LHCN-M2 (cell line): Measurements from ENCODE around the gene NPAS3. TPM values are rescaled to one million over a fixed set of nuclear protein-coding genes. Genes with fewer than 3 reads are reported as not detected.

ENCODE experiments used
- DNase-seq: peaks from one replicate; pipeline ENCODE4 v3.0.0-alpha.2; 2012; ENCODE audit warnings: low read depth
- total RNA-seq: library from RNA; depleted of rRNA; stranded (reverse); fragments of >200 nt; gene quantifications from 2 replicates; pipeline ENCODE4 v1.2.3, GENCODE V29; 2014

The NPAS3 gene
- total RNA-seq, 1 experiment from 2014 or later = not detected

DNA sequence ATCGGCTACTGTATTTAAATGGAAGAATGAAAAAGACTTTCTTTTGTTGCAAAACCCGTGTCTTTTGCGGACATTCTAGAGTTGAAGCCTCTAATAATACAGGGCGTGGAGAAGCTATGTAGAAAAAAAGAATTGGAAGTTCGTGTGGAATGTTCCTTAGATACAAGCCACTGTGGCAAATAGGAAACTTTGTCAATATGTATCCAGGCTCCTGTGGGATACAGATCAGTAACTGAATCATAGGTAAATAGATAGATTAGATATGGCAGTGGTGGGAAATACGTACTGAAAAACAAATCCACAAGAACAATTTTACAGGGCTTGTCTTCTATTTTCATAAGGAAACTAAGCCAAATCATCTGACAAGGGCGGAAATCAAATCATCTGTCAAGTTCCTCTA is 766.8 kb downstream of the NPAS3 start:
- DNase-seq = no peak

DNA sequence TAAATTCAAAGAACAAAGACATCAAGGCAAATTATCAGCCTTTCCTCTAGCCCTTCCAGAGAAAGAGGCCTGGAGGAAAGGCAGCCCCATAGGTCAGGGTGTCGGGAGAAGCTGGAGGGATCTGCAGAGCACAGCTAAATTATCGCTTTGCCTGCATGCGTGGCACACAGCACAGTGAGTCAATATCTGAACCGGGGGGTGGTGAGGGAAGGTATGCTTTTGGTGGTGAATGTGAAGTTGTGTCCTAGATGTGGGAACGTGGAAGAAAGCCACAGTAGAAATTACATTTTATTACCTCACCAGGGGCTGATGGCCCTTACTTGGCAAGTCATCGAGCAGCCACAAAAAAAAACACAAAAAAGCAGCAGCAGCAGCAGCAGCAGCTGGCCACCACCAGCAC is 769.0 kb downstream of the NPAS3 start:
- DNase-seq = no peak

DNA sequence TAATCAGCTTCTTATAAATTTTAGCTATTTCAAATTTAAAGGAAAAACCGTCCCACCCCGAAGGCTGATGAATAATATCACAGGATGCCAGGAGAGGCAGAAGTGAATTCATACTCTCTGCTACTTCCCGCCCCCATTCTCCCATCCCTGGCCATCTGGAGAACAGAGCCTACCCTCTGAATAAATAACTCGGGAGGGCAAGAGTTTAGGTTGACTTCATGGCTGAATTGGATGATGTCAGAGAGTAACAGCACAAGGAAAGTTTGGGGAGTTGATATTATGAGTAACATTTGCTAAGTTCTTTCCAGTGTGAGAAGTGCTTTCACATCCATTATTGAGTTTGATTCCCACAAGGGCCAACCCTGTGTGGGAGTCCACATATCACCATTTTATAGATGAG is 770.6 kb downstream of the NPAS3 start:
- DNase-seq = no peak

DNA sequence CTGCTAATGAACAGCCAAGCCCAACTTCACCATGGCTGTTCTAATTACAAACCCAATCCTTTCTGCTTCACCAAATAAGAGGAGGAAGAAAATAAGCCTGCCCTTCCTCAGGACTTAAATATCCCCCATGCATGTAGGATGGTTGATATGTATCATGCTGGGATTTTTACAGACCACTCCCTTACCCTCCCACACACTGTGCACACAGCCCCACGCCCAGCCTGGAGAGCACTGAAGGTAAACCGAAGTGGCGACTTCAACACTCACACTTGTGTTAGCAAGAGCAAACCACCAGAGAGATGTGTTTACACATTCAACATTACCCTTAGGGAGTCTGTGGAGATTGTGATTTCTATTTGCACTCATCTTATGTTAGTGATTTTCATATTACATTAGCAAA is 771.0 kb downstream of the NPAS3 start:
- DNase-seq = no peak

DNA sequence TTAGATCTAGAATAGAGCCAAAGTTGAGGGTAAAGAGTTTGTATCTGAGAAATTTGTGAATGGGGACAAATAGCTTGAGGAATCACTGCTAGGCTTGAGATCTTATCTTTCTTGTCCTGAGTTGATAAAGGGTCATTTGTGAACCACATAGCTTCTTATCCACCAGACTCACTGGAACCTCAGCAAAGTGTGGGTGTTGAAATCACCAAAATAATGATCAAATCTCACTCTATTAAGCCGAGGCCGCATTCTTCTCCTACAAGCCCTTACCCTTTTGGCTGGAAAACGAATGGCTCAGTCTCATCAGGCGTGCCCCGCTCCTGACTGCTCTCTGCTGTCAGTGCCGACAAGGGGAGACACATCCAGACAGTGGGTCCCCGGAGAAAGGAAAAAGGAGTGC is 771.6 kb downstream of the NPAS3 start:
- DNase-seq = no peak

DNA sequence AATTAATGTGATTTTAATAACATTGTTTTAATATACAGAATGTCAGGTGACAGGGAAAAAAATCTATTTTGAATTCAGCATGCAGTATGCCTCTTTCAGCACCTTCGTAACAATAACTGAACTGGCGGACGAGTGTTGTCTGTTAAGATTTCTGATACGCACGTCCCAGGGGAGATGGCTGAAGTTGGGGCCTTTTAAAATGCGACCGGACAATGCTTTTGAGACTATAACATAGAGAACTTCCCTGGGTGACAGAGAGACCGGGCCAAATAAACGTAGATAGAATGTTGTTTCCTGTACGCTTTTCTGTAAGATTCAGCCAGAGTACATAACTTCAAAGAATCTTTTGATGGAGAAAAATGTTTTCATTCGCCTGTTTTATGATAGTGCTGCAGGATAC is 772.5 kb downstream of the NPAS3 start:
- DNase-seq = no peak

DNA sequence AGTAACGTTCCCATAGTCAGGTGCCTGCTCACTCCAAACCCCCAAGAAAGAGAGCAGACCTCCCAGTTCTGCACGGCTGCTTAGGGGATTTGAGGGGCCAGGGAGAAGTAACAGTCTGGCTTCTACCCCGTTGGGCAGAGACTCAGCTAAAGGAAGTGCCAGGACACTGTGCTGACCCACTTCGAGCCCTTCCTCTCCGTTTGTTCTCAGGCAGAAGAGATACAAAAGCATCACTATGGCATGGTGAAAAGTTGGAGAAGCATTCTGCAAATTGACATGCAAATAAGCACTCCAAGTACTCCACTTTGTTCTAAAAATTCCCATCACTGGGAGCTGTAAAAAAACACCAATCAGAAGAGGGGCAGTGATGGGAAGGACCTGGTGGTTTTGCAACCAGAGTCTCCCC is 773.1 kb downstream of the NPAS3 start:
- no peak for DNase-seq

DNA sequence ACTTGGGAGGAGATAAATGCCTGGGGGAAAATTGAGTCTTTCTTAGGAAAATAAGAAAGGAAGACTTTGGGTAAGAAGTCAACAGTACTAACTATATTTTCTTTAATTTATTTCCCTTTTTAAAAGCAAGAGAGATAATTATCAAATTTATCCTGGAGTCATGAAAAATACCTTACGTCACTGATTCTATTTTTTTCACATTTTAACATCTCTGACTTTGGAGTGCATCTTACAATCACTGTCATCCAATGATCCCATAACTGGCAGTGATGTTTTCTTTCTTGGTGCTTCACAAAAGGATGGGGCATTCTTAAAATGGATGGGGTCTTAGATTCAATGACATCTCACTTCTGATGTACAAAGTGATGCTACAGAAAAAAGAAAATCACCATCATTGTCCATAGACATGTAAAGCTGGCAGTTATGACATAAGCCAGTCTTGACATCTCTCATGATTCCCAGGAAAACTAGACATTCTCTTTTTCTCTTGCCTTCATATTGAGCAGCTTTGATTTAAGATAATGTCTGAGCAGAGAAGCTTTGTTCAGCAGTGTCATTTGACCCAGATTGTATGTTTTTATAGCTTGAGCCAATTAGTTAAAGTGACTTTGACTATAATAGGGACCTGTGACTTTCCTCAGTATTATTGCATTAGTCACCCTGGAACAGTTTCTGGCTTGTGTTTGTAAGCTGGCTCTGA is 776.0 kb downstream of the NPAS3 start:
- no peak for DNase-seq

DNA sequence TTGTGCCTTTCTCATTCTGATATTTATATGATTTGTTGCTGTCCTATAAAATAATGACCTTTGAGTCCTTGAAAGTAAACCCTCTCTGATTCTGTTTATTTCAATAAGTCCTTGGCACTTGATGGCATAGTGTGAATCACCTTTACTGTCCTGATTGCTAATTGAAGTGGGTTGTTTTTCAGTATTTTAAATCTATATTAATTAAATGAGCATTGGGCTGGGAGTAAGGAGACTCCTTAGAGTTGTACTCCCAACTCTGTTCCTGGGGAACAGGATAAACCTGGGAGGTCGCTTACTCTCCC is 776.5 kb downstream of the NPAS3 start:
- no peak for DNase-seq

DNA sequence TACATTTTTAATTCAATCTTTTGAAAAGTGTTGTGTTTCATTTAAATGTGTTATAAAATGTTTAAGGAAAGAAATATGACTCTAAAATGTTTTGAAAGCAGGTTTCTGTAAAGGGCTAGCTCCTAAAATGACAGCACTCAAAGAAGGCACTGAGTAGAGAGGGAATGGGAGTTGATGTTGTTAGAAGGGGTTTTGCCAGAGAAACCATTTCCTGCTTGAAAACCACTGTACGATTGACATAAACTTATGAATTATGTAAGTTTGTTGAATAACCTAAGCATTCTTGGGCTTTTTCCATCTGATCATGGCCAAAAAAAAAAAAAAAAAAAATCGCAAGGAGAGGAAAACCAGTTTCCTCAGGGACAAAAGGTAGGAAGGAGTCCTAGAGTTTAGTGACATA is 778.2 kb downstream of the NPAS3 start:
- no peak for DNase-seq

DNA sequence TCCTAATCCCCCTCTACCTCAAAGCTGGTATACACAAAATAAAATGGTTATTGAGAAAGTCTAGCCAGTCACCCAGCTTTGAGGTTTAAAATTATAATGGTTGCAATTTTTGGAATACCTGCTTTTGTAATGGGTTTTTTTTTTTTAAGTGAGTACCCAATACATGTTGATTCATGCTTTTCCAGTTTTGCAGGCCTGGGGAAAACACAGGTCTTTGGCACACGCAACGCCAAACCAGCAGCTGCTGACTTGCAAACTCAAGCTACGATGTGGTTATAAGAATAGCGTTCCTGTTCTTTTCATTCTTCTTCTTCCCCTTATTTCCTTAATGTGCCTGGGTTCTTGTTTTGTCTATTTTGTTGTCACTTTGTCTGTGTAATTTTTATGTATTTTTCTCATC is 779.2 kb downstream of the NPAS3 start:
- DNase-seq = no peak

DNA sequence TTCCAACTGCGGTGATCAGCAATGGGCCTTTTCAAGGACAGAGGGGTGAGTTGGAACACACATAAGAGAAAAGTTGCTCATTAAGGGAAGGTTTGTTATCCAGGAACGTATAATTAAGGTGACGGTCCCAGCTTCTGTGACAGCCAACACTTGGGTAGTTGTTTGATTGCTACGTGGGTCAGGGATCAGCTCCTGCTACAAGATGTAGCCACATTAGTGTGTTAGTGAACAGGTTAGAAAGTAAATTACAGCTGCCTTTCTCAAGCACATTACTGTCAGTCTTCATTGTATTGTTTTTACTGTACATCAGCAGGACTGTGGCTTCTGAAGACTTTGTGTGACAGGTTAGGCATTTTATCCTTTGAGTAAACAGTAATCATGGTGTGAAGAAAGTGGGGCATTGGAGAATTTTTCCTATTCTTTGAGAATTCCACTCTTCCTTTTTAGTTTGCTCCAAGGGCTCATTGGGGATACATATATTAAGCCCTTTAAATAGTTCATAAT is 781.7 kb downstream of the NPAS3 start:
- no peak for DNase-seq

DNA sequence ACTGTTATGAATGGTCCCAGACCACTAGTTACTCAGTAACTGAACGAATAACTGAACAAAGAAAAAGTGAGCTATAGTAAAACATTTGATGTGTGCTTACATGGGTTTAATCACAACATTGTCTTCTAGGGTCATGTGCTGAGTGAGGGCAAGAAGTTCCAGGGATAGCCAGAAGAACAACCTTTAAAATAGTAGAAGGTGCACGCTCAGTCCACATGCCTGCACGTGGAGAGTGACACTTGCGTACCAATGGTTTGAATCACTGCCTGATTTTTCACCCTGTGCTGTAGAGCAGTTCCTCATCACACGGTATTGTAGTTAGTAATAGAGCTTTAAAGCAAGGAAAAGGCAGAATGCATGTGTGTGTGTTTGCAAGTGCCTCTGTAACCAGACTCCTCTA is 788.0 kb downstream of the NPAS3 start:
- no peak for DNase-seq

DNA sequence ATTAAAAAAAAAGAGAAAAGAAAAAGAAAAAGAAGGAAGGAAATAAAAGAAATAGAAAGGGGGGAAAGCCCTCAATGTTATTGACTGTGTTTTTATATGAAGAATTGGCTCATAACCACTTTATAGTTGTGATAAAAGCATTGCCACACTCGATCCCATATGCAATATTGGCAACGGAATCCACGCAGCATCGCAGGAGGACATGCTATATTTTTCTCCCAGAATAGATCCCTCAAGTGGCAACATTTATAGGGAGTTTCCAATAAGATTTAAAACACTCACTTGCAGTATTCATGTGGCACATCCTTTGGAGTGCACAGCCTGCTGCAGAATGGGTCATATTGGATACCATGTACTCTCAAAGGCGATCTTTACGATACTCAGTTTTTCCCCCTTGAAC is 788.9 kb downstream of the NPAS3 start:
- no peak for DNase-seq

DNA sequence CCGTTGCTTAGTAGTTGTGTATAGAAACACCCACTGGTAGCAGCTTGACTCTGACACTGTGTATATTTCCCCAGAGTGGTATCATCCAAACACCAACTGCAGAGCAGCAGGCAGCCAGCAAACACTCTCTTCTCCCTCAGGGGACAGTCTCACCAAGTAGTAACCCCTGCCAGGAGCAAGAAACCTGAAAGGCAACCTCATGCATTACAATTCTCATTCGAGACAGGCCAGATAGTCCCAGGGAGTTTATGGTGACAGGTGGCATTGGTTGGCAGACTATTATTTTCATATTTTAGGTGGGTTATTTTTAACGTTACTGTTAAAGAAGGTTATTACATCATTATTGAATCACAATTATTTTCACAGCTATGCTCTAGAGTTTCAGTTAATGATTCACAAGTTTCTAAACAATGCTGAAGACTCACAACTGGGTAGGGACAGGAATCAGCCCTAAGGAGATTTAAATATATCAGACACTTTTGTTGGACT is 789.4 kb downstream of the NPAS3 start:
- DNase-seq = no peak

DNA sequence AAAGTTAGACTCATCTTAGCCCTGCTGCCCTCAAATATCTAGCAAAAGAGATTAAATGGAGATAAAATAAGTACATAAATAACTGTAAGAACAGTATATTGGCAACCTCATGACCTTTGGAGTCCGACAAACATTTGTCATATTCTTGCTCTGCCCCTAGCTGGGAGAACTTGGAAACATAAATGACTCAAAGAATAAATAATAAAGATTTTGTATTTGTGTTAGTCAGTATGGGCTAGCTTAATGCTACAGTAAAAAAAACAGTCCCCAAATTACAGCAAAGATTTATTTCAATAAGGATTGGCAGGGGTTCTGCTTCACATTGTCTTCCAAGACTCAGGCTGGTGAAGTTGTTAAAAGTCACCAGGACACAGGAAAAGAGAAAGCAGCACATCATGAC is 791.5 kb downstream of the NPAS3 start:
- no peak for DNase-seq

DNA sequence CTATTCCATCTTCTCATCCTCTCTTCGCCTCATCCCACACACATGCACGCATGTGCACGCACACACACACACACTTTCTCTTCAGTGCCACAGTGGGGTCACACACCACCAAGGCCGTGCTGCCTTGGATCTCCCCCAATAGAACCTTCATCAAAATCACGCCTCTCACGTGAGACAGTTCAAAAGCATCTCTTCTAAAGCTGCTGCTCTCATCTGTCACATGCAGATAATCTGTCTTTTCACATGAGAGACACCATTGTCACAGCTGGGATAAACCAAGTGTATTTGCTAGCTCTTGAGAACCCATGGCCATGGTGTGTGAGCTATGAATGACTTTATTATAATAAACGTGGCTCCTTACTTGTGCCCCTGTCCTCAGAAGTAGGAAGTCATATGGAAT is 793.5 kb downstream of the NPAS3 start:
- DNase-seq = no peak

DNA sequence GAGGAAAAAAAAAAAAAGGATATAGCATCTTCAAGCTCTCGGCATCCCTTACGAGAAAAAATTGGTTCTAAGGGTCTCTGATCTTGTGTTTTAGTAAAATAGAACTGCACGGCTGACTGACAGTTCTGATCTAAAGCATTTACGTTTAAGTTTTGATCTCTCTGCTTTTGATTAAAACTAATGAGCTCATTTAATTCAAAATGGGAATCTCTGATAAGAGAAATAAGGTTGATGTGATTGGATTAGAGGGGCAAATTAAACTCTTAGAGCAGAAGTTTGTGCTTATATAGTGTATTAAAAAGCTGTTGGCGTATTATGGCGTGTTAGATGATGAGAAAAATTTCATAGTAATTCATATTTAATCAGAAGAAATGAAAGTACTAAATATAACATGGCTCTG is 794.6 kb downstream of the NPAS3 start:
- DNase-seq = no peak

DNA sequence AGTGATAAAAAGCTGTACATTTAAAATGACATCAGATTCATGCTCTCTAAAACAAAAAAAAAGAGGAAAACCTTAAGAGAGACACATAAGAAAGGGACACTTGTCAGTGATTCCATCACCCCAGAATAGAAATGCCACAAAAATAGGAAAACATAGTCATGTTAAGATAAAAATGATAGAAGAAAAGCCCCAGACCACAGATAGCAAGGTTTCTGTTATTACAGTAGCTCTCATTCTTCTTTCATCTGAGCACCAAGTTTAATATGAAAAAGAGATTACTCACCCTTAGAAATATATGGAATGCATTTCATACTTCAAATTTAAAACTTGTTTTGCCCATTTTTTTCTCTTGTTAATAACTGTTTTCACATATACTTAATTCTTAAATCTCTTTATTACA is 795.0 kb downstream of the NPAS3 start:
- no peak for DNase-seq

DNA sequence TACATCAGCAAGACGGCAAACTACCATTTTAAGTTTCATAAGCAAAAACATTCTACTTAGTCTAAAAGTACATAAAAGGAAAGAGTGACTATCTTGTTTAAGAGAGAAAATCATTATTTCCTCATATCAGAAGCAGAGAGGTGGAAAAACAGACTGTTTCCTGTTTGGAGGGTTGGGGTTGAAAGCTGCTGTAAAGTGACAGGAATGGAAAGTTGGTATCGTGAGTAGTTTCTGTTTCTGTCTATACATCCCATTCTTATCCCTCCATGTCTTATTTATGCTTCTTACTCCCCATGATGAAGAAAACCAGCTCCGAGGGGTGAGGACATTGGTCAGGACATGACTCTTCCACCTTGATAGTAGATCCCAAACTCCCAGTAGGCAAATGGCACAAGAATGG is 795.7 kb downstream of the NPAS3 start:
- no peak for DNase-seq

DNA sequence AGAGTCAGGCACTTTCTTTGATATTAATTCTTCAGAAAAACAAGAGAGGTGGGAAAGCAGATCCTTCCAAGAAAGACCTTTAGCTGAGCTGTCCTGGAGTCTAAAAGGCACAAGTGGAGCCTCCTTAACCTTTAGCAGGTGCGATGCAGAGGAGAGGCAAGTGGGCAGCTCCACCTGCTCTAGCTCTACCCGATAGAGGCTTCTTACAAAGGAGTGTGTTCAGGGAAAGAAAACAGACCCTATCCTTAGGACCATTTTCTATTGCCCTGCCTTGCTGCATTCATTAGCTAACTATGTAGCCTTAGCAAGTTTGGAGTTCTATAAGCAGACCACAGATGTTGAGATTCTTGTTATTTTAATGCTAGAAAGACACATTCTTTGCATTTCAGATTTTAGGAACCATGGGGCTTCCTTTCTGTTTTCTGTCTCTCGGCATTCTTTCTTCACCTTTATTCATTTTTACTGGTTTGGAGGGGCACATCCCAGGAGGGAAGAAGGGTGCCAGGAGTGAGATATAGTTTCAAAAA is 797.7 kb downstream of the NPAS3 start:
- DNase-seq = no peak

DNA sequence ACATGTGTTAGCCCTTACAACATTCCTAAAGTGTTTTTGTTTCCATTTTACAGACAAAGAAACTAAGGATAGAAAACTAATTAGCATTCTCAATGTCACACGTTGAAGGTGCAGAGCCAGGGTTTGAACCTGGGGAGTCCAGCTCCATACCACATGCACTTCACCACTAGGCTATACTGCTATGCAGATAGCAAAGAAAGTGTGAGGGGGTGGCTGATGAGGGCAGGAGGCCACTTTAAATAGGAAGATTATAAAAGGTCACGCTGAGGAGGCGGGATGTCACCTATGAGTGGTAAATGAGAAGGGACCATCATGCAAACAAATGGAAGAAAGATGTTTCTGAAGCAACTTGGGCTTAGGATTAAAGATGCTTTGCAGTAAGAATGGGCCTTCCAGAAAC is 798.3 kb downstream of the NPAS3 start:
- DNase-seq = no peak

DNA sequence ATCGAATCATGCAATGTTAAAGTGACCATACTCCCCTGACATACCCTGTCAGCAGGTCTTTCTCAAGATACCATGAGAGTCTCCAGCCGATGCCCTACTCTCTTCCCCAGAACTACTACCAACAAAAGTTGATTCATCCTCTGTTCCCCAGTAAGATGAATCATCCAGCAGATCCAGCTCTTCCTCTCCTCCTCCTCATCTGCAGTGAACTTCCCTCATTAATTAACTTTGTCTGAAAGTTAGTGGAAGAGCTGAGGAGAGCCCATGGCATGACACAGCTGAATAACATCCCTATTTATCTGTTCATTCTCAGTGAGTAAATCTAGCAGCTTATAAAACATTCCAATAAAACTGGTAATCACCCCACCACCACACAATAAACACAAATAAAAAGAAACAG is 798.8 kb downstream of the NPAS3 start:
- DNase-seq = peak; percentile 3

DNA sequence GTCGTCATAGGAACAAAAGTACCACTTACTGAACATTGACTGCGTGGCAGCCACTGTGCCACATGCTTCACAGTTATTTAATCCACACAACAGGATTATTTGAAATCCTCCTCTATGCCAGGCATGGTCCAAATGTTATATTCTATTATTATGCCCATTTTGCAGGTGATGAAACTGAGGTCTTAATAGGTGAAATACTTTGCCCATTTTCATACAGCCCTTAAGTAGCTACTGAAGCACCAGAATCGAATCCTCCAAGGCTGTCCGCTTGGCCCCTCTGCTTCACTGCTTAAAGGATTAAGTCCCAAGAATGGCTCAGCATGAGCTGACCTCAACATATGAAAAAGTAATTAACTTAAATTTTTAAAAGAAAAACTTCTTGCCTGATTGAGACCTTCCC is 799.4 kb downstream of the NPAS3 start:
- DNase-seq = no peak
